Mesendoderm (in vitro differentiated cells): ENCODE data around the gene ARHGAP18.

Experiments
- DNase-seq: peaks from one replicate; pipeline ENCODE4 v3.0.0; 2013
- H2AK5ac ChIP-seq: 2 replicates; pipeline ENCODE4 v1.6.1; 2013; ENCODE audit warnings: low read length, inconsistent platforms
- H2BK120ac ChIP-seq: 2 replicates; pipeline ENCODE4 v1.6.1; 2013; ENCODE audit warnings: low read depth, mild to moderate bottlenecking, low read length, moderate library complexity, mixed read lengths
- H2BK15ac ChIP-seq: replicated peaks from 2 replicates; pipeline ENCODE4 v1.6.1; 2013; ENCODE audit warnings: low read depth, mild to moderate bottlenecking, moderate library complexity
- H2BK5ac ChIP-seq: 2 replicates; pipeline ENCODE4 v1.6.1; 2013; ENCODE audit warnings: low read length, inconsistent platforms
- H3K18ac ChIP-seq: 2 replicates; pipeline ENCODE4 v1.6.1; 2013; ENCODE audit warnings: mild to moderate bottlenecking, low read length, mixed read lengths
- H3K23ac ChIP-seq: one replicate; pipeline ENCODE4 v1.6.1; 2013; ENCODE audit warnings: low read length
- H3K27ac ChIP-seq: 2 replicates; pipeline ENCODE4 v1.5.1; 2013; ENCODE audit warnings: low read depth, mild to moderate bottlenecking, inconsistent platforms, low read length, moderate library complexity
- H3K27me3 ChIP-seq: 2 replicates; pipeline ENCODE4 v1.6.1; 2013; ENCODE audit warnings: low read length, control low read depth, mild to moderate bottlenecking, inconsistent platforms; ENCODE audit not compliant: insufficient read depth, poor library complexity
- H3K36me3 ChIP-seq: 2 replicates; pipeline ENCODE4 v1.6.1; 2013; ENCODE audit warnings: low read length, inconsistent platforms; ENCODE audit not compliant: control insufficient read depth, insufficient read depth
- H3K4ac ChIP-seq: one replicate; pipeline ENCODE4 v1.6.1; 2013; ENCODE audit warnings: low read depth, mild to moderate bottlenecking, low read length, moderate library complexity
- H3K4me1 ChIP-seq: 2 replicates; pipeline ENCODE4 v1.6.1; 2013; ENCODE audit warnings: low read depth, low read length, inconsistent platforms; ENCODE audit not compliant: control insufficient read depth
- H3K4me2 ChIP-seq: 2 replicates; pipeline ENCODE4 v1.6.1; 2013; ENCODE audit warnings: low read length
- H3K4me3 ChIP-seq: 2 replicates; pipeline ENCODE4 v1.5.1; 2013; ENCODE audit warnings: mild to moderate bottlenecking, low read length
- H3K56ac ChIP-seq: one replicate; pipeline ENCODE4 v1.6.1; 2013; ENCODE audit warnings: low read length
- H3K79me1 ChIP-seq: 2 replicates; pipeline ENCODE4 v1.6.1; 2013; ENCODE audit warnings: low read length, inconsistent platforms
- H3K79me2 ChIP-seq: 2 replicates; pipeline ENCODE4 v1.6.1; 2013; ENCODE audit warnings: mild to moderate bottlenecking, low read length; ENCODE audit not compliant: control insufficient read depth, insufficient read depth
- H3K9ac ChIP-seq: 2 replicates; pipeline ENCODE4 v1.6.1; 2013; ENCODE audit warnings: low read length, inconsistent platforms
- H4K5ac ChIP-seq: one replicate; pipeline ENCODE4 v1.6.1; 2013; ENCODE audit warnings: low read length
- H4K8ac ChIP-seq: one replicate; pipeline ENCODE4 v1.6.1; 2013; ENCODE audit warnings: low read depth, mild to moderate bottlenecking, control low read depth, low read length, moderate library complexity
- WGBS: extraction: QIAGEN DNeasy Blood & Tissue Kit; methylation state at CpG from one replicate; pipeline ENCODE4 v1.1.7; 2013; ENCODE audit warnings: low lambda C conversion rate, missing lambda C conversion rate; ENCODE audit not compliant: insufficient coverage; ENCODE audit errors: extremely low coverage; 5-methylcytosine and 5-hydroxymethylcytosine counted together

ARHGAP18 gene

DNA sequence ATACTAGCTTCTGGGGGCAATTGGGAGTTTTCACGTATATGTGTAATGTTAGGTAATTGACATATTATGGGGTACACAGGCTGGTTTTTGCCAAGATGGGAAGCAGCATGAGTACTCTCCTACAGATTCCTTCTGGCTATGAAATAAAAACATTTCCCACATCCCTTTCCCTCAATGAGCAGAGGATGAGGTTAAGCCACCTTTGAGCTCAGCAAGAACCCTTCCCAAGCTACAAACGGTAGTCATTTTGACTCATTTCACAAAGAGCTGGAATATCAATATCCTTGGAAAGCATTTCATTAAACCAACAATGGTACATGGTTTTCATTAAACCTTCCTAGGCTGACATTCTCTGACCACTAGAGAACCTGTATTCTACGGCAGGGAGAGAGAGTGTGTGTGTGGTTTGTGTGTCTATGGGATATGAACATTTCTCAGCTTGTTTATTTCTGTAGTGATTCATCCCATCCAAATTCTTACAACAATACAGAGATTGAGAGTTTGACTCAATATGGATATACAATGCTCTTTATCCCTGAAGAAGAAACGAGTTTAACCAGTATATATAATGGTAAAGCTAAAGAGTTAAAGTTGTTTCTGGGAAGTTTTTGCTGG is 119.5 kb downstream of the ARHGAP18 start:
- H4K5ac ChIP-seq = no peak overlapping the region
- H2BK5ac ChIP-seq = no peak overlapping the region
- no peak overlapping the region for H3K23ac ChIP-seq
- H3K9ac ChIP-seq = no peak overlapping the region
- no peak overlapping the region for H2AK5ac ChIP-seq
- no peaks in the 10 kb centered on the region for H3K4me1 ChIP-seq
- H3K4me2 ChIP-seq = no peak overlapping the region
- H3K18ac ChIP-seq = no peak overlapping the region
- H3K36me3 ChIP-seq = no peaks in the 10 kb centered on the region
- WGBS = no CpG with 5 or more reads among the region's 4 CpGs
- H3K56ac ChIP-seq = no peak overlapping the region
- H4K8ac ChIP-seq = no peak overlapping the region
- no peak overlapping the region for H3K4ac ChIP-seq
- DNase-seq = no peak
- no peak overlapping the region for H2BK120ac ChIP-seq
- H3K79me2 ChIP-seq = no peaks in the 10 kb centered on the region
- no peak overlapping the region for H2BK15ac ChIP-seq
- H3K27ac ChIP-seq = no peak overlapping the region
- no peaks in the 10 kb centered on the region for H3K79me1 ChIP-seq
- H3K4me3 ChIP-seq = no peak overlapping the region
- no peaks in the 10 kb centered on the region for H3K27me3 ChIP-seq

GRCh38 chr6:129586815-129587214 is 123.2 kb downstream of the ARHGAP18 start:
- Histone ChIP-seq H2BK5ac (no peak overlapping the region), H3K56ac (no peak overlapping the region), H3K18ac (no peak overlapping the region), H2BK15ac (no peak overlapping the region), H4K5ac (no peak overlapping the region), H3K23ac (no peak overlapping the region), H2BK120ac (no peak overlapping the region), H3K79me2 (no peaks in the 10 kb centered on the region), H3K9ac (no peak overlapping the region), H3K4me2 (no peak overlapping the region), H3K27me3 (no peaks in the 10 kb centered on the region), H2AK5ac (no peak overlapping the region), H3K4ac (no peak overlapping the region), H3K79me1 (no peaks in the 10 kb centered on the region), H3K27ac (no peak overlapping the region), H3K4me3 (no peak overlapping the region), H3K36me3 (no peaks in the 10 kb centered on the region), H4K8ac (no peak overlapping the region), H3K4me1 (no peaks in the 10 kb centered on the region)
- DNase-seq = no peak
- WGBS = no CpG with 5 or more reads among the region's 2 CpGs

GRCh38 chr6:129583866-129584265 is 126.1 kb downstream of the ARHGAP18 start:
- Histone ChIP-seq H4K5ac (no peak overlapping the region), H3K4me3 (no peak overlapping the region), H3K79me2 (no peaks in the 10 kb centered on the region), H3K23ac (no peak overlapping the region), H3K9ac (no peak overlapping the region), H2AK5ac (no peak overlapping the region), H2BK120ac (no peak overlapping the region), H3K27me3 (no peaks in the 10 kb centered on the region), H3K18ac (no peak overlapping the region), H3K79me1 (no peaks in the 10 kb centered on the region), H3K36me3 (no peaks in the 10 kb centered on the region), H3K4ac (no peak overlapping the region), H2BK15ac (no peak overlapping the region), H3K27ac (no peak overlapping the region), H3K4me2 (no peak overlapping the region), H4K8ac (no peak overlapping the region), H2BK5ac (no peak overlapping the region), H3K4me1 (no peaks in the 10 kb centered on the region), H3K56ac (no peak overlapping the region)
- 100% methylated on average over 1 of the region's 7 CpGs for WGBS
- no peak for DNase-seq

DNA sequence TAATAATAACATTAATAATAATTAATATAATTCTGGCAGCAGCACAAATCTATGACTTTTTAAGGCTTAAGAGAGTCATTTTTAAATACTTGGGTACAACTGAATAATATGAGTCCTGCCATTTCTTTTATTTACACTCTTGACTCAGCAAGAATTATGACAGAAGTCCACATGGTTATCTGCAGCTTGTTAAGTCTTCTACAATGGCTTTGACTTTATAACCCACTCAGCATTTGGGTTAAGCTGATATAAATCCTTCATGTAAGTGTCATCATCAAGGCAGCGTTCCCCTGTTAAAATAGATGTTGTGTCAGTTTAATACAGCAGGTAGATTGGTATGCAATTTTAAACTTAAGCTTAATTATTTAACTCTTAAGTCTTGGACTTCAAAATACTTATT is 131.7 kb downstream of the ARHGAP18 start:
- no peak overlapping the region for H2AK5ac ChIP-seq
- no peak overlapping the region for H3K9ac ChIP-seq
- H3K4me3 ChIP-seq = no peak overlapping the region
- DNase-seq = no peak
- H3K79me2 ChIP-seq = no peaks in the 10 kb centered on the region
- no peak overlapping the region for H3K4me2 ChIP-seq
- no peak overlapping the region for H3K23ac ChIP-seq
- no CpG with 5 or more reads among the region's 1 CpG for WGBS
- no peak overlapping the region for H4K5ac ChIP-seq
- H3K18ac ChIP-seq = no peak overlapping the region
- no peak overlapping the region for H4K8ac ChIP-seq
- no peak overlapping the region for H2BK5ac ChIP-seq
- H2BK15ac ChIP-seq = no peak overlapping the region
- H3K27ac ChIP-seq = no peak overlapping the region
- H3K79me1 ChIP-seq = no peaks in the 10 kb centered on the region
- no peaks in the 10 kb centered on the region for H3K4me1 ChIP-seq
- H3K36me3 ChIP-seq = no peaks in the 10 kb centered on the region
- H2BK120ac ChIP-seq = no peak overlapping the region
- no peaks in the 10 kb centered on the region for H3K27me3 ChIP-seq
- no peak overlapping the region for H3K4ac ChIP-seq
- no peak overlapping the region for H3K56ac ChIP-seq

DNA sequence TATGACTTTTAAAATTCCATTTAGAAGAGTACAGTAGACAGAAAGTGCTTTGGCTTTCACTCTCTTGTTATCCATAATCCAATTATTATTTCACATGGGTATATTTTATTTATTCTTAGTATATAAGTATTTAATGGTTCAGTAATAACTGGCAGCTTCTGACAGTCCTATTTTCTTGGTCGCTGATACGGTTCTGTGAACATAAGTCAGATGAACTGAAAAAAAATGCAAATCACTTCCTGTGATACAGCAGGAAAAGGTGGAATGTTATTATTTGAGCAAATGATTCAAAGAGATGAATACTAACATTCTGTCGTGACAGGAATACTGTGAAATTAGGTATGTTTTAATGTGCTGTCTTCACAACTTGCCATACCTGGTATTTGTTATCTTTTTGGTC is 132.3 kb downstream of the ARHGAP18 start:
- no peak overlapping the region for H3K18ac ChIP-seq
- H3K56ac ChIP-seq = no peak overlapping the region
- H3K79me1 ChIP-seq = no peaks in the 10 kb centered on the region
- no peak overlapping the region for H3K4me3 ChIP-seq
- H3K36me3 ChIP-seq = no peaks in the 10 kb centered on the region
- H3K79me2 ChIP-seq = no peaks in the 10 kb centered on the region
- no peak overlapping the region for H2BK120ac ChIP-seq
- no peak overlapping the region for H4K5ac ChIP-seq
- no peak overlapping the region for H3K27ac ChIP-seq
- no peaks in the 10 kb centered on the region for H3K4me1 ChIP-seq
- H3K4ac ChIP-seq = no peak overlapping the region
- H2BK5ac ChIP-seq = no peak overlapping the region
- no peak for DNase-seq
- no peak overlapping the region for H2BK15ac ChIP-seq
- no peak overlapping the region for H2AK5ac ChIP-seq
- H3K4me2 ChIP-seq = no peak overlapping the region
- H3K9ac ChIP-seq = no peak overlapping the region
- H3K23ac ChIP-seq = no peak overlapping the region
- no peak overlapping the region for H4K8ac ChIP-seq
- no peaks in the 10 kb centered on the region for H3K27me3 ChIP-seq
- no CpG with 5 or more reads among the region's 3 CpGs for WGBS

DNA sequence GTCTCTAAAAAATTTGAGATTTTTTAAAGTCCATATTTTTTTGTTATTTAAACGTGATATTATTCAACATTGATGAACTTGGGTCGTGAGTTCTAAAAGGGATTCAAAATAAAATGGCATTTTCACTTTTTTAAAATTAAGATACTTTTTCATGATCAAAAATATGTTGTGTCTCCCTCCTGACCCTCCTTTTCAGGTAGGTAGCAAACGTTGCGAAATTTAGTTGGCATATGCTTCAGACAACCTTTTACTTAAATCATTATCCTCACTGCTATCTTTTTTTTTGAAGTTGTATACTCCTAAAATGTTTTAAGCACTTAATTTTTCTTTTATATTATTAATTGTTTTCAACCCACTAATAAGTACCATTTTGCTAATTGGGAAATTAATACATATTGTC is 133.5 kb downstream of the ARHGAP18 start:
- H2BK5ac ChIP-seq = no peak overlapping the region
- H2BK120ac ChIP-seq = no peak overlapping the region
- no peak overlapping the region for H3K18ac ChIP-seq
- H4K8ac ChIP-seq = no peak overlapping the region
- no peak overlapping the region for H3K4ac ChIP-seq
- no peaks in the 10 kb centered on the region for H3K4me1 ChIP-seq
- H3K27me3 ChIP-seq = no peaks in the 10 kb centered on the region
- H3K79me2 ChIP-seq = no peaks in the 10 kb centered on the region
- H4K5ac ChIP-seq = no peak overlapping the region
- H3K36me3 ChIP-seq = no peaks in the 10 kb centered on the region
- H3K79me1 ChIP-seq = no peaks in the 10 kb centered on the region
- H3K4me3 ChIP-seq = no peak overlapping the region
- H3K56ac ChIP-seq = no peak overlapping the region
- WGBS = 100% methylated on average over 2 of the region's 4 CpGs
- H3K23ac ChIP-seq = no peak overlapping the region
- no peak for DNase-seq
- no peak overlapping the region for H3K27ac ChIP-seq
- H2AK5ac ChIP-seq = no peak overlapping the region
- H3K4me2 ChIP-seq = no peak overlapping the region
- no peak overlapping the region for H2BK15ac ChIP-seq
- no peak overlapping the region for H3K9ac ChIP-seq
